ENCODE measurements around the gene MPRIP. TPM values are rescaled to one million over a fixed set of nuclear protein-coding genes. Genes with fewer than 3 reads are reported as not detected.

The MPRIP gene
- total RNA-seq, 1 donor from 2014 or later: 275 TPM

DNA sequence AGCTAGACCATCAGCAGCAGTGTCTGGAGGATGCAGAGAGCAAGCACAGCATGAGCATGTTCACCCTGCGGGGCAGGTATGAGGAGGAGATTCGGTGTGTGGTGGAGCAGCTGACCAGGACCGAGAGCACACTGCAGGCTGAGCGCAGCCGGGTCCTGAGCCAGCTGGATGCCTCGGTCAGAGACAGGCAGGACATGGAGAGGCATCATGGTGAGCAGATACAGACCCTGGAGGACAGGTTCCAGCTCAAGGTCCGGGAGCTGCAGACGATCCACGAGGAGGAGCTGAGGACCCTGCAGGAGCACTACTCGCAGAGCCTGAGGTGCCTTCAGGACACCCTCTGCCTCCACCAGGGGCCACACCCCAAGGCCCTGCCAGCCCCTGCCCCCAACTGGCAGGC is 125.1 kb downstream of the MPRIP start:
- no peaks in the 10 kb centered on the region for H3K9me3 Mint-ChIP-seq
- TF ChIP-seq, protein P1, sequence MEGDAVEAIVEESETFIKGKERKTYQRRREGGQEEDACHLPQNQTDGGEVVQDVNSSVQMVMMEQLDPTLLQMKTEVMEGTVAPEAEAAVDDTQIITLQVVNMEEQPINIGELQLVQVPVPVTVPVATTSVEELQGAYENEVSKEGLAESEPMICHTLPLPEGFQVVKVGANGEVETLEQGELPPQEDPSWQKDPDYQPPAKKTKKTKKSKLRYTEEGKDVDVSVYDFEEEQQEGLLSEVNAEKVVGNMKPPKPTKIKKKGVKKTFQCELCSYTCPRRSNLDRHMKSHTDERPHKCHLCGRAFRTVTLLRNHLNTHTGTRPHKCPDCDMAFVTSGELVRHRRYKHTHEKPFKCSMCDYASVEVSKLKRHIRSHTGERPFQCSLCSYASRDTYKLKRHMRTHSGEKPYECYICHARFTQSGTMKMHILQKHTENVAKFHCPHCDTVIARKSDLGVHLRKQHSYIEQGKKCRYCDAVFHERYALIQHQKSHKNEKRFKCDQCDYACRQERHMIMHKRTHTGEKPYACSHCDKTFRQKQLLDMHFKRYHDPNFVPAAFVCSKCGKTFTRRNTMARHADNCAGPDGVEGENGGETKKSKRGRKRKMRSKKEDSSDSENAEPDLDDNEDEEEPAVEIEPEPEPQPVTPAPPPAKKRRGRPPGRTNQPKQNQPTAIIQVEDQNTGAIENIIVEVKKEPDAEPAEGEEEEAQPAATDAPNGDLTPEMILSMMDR (conservative IDR thresholded peaks at IDR 0.05): no peak
- H3K36me3 Mint-ChIP-seq: peaks cover 13% of the 10 kb centered on the region
- no peak for DNase-seq (ENCODE audit: extremely low spot score, unreplicated experiment)
- H3K27ac Mint-ChIP-seq: peak overlapping the region; percentile 79
- H3K27me3 Mint-ChIP-seq: no peaks in the 10 kb centered on the region
- H3K4me3 Mint-ChIP-seq: no peak overlapping the region
- no peaks in the 10 kb centered on the region for H3K4me1 Mint-ChIP-seq (ENCODE audit: unreplicated experiment)

DNA sequence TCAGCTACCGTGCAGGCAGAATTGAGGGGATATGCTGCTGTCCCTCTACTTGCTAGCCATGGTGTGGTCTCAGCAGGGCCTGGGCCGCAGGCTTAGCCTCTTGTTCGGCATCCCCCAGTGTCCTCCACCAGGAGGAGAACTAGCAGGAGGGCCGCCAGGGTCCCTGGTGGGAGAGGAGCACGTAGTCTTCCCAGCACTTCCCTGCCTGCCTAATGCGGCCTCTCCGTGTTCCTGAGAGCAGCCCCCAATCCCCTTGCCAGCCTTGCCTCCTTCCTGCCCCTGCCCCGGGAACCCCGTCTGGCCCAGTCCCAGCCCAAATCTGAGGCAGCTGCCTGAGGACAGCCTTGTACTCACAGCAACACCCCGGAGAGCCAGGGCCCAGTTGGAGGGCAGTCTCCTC is 125.7 kb downstream of the MPRIP start:
- no peak overlapping the region for H3K4me3 Mint-ChIP-seq
- no peaks in the 10 kb centered on the region for H3K4me1 Mint-ChIP-seq (ENCODE audit: unreplicated experiment)
- no peak overlapping the region for H3K27ac Mint-ChIP-seq
- H3K36me3 Mint-ChIP-seq: peaks cover 13% of the 10 kb centered on the region
- DNase-seq (ENCODE audit: extremely low spot score, unreplicated experiment): no peak
- TF ChIP-seq, protein P1 (conservative IDR thresholded peaks at IDR 0.05): no peak
- no peaks in the 10 kb centered on the region for H3K9me3 Mint-ChIP-seq
- no peaks in the 10 kb centered on the region for H3K27me3 Mint-ChIP-seq

DNA sequence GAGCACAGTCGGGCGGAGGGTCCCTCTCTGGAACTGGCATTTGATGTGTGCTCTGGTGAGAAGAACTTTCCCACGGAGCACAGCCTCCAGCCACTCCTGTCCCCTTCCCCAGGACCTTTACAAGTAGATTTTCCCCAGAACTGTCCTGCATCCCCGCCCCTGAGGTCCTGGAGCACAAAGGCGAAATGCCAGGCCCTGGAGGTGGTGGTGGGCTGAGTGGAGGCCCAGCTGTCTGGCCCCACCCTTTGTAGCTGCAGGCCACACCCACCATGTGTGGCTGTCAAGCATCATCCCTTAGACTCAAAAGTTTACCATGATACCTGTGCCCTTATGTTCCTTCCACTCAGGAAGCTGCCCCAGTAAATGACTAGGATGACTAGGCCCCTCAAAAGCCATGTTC is 126.1 kb downstream of the MPRIP start:
- H3K4me1 Mint-ChIP-seq (ENCODE audit: unreplicated experiment): no peaks in the 10 kb centered on the region
- H3K27ac Mint-ChIP-seq: peak overlapping the region; percentile 62
- H3K4me3 Mint-ChIP-seq: peak overlapping the region; percentile 34
- H3K36me3 Mint-ChIP-seq: peaks cover 13% of the 10 kb centered on the region
- H3K27me3 Mint-ChIP-seq: no peaks in the 10 kb centered on the region
- TF ChIP-seq, protein P1 (conservative IDR thresholded peaks at IDR 0.05): no peak
- DNase-seq (ENCODE audit: extremely low spot score, unreplicated experiment): no peak
- no peaks in the 10 kb centered on the region for H3K9me3 Mint-ChIP-seq

DNA sequence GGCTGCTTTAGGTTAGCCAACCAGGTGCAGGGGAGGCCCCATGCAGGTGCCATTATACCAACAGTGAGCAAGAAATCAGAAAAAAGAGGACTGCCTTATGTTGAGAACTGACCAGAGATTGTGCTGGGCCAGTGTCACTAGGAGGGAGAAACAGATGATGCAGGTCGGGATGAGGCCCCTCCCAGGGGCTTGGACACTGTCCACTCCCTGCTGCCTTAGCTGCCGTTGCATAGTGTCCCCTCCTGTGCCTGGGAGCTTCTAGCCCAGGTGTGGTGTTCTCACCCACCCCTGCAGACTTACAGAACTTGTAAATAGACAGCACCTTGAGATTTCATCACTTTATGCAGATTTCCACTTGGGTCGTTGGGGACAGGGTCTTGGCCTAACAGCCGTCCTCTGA is 127.1 kb downstream of the MPRIP start:
- Mint-ChIP-seq H3K36me3 (peaks cover 13% of the 10 kb centered on the region), H3K9me3 (no peaks in the 10 kb centered on the region), H3K27me3 (no peaks in the 10 kb centered on the region), H3K4me1 (ENCODE audit: unreplicated experiment) (no peaks in the 10 kb centered on the region), H3K27ac (no peak overlapping the region), H3K4me3 (no peak overlapping the region)
- TF ChIP-seq, protein P1 (conservative IDR thresholded peaks at IDR 0.05): no peak
- no peak for DNase-seq (ENCODE audit: extremely low spot score, unreplicated experiment)

DNA sequence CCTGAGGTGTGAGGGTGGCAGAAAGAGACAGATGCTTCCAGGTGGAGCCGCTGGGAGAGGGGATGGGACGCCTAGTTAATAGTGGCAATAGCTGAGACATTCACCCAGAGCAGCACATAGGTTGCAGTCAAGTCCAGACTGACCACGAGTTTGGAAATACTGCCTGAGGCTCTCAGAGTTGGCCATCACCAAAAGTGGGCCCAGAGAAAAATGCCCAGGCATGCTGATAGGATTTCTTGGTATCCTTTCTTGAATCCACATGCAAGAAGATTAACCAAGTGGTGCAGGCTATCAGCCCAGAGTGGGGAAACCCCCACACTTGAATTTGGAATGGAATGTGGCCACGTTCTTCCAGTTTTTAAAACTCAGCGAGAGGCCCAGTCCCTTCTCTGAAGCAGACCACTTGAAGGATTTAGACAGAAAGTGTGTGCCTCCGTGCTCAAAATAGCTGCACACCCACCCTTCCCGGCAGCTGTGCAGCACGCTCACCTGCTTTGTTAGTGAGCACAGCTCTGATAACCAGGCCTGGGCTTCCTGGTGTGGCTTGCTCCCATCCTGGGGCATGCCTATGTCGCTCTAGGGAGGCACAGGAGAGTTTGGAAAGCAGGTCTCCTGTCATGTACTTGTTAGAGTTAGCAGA is 128.2 kb downstream of the MPRIP start:
- H3K4me3 Mint-ChIP-seq: no peak overlapping the region
- no peak overlapping the region for H3K27ac Mint-ChIP-seq
- TF ChIP-seq, protein P1 (conservative IDR thresholded peaks at IDR 0.05): no peak
- no peak for DNase-seq (ENCODE audit: extremely low spot score, unreplicated experiment)
- no peaks in the 10 kb centered on the region for H3K4me1 Mint-ChIP-seq (ENCODE audit: unreplicated experiment)
- H3K27me3 Mint-ChIP-seq: no peaks in the 10 kb centered on the region
- H3K9me3 Mint-ChIP-seq: no peaks in the 10 kb centered on the region
- peaks cover 7% of the 10 kb centered on the region for H3K36me3 Mint-ChIP-seq

Data from type B pancreatic cell (in vitro differentiated cells).